Measurements from ENCODE around the gene DDX10.

GRCh38 chr11:108866781-108867180, 201.9 kb downstream of the DDX10 start:
- TF ChIP-seq MAX (IDR thresholded peaks at IDR 0.05; ENCODE audit: low read depth, low read length) (no peak), CTCF (IDR thresholded peaks at IDR 0.05; ENCODE audit: low read depth, low read length) (no peak), POLR2A (IDR thresholded peaks at IDR 0.05; ENCODE audit: extremely low read depth, insufficient read length) (no peak), MYC (IDR thresholded peaks at IDR 0.05; ENCODE audit: low read depth, low read length) (no peak)

Measured in NB4 (cell line).